Measurements from ENCODE around the gene TPST1.
"Not testable (repeated sequence)": the region's sequence is repeated elsewhere in the genome, so short reads cannot be mapped to it uniquely, and the experiment has no call there.

TPST1 gene

DNA sequence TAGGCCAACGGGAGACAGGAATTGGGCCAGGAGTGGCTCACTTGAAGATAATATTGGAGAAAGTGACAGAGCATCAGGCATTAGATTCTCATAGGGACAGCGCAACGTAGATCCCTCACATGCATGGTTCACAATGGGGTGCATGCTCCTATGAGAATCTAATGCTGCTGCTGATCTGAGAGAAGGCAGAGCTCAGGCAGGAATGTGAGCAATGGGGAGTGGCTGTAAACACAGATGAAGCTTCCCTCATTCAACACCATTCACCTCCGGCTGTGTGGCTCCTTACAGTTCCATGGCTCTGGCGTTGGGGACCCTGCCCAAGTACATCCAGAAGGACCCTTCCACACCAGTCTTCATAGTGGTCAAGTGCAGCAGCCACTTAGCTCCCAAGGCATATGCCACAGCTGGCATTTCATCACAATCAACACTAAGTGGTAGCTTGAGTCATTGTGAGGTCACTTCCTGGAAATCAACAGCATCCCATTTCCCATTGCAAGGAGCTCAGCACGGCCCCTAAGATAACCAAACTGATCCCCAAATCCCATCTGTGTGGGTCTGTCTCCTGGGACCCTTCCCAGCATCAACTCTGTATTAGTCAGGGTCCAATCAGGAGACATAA lies 174.5 kb downstream of the TPST1 start:
- TF ChIP-seq, protein P1, sequence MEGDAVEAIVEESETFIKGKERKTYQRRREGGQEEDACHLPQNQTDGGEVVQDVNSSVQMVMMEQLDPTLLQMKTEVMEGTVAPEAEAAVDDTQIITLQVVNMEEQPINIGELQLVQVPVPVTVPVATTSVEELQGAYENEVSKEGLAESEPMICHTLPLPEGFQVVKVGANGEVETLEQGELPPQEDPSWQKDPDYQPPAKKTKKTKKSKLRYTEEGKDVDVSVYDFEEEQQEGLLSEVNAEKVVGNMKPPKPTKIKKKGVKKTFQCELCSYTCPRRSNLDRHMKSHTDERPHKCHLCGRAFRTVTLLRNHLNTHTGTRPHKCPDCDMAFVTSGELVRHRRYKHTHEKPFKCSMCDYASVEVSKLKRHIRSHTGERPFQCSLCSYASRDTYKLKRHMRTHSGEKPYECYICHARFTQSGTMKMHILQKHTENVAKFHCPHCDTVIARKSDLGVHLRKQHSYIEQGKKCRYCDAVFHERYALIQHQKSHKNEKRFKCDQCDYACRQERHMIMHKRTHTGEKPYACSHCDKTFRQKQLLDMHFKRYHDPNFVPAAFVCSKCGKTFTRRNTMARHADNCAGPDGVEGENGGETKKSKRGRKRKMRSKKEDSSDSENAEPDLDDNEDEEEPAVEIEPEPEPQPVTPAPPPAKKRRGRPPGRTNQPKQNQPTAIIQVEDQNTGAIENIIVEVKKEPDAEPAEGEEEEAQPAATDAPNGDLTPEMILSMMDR (conservative IDR thresholded peaks at IDR 0.05): no peak
- no peak overlapping the region for H3K27ac ChIP-seq

DNA sequence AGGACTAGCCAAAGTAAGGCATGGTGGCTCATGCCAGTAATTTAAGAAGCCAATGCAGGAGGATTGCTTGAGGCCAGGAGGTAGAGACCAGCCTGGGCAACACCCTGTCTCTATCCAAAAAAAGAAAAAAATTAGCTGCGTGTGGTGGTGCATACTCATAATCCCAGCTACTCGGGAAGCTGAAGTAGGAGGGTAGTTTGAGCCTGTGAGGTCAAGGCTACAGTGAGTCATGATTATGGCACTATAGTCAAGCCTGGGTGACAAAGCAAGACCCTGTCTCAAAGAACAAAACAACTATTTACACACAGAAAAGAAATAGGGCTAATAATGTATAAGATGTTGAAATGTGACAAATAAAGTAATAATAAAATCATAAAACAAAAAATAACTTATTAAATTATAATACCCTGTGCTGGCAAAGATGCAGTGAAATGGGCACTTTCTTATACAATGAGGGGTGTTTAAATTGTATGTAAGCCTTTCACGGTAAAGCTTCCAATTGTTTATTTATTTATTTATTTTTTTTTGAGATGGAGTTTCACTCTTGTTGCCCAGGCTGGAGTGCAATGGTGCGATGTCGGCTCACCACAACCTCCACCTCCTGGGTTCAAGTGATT lies 175.2 kb downstream of the TPST1 start:
- H3K27ac ChIP-seq: no peak overlapping the region
- TF ChIP-seq, protein P1 (conservative IDR thresholded peaks at IDR 0.05): no peak

DNA sequence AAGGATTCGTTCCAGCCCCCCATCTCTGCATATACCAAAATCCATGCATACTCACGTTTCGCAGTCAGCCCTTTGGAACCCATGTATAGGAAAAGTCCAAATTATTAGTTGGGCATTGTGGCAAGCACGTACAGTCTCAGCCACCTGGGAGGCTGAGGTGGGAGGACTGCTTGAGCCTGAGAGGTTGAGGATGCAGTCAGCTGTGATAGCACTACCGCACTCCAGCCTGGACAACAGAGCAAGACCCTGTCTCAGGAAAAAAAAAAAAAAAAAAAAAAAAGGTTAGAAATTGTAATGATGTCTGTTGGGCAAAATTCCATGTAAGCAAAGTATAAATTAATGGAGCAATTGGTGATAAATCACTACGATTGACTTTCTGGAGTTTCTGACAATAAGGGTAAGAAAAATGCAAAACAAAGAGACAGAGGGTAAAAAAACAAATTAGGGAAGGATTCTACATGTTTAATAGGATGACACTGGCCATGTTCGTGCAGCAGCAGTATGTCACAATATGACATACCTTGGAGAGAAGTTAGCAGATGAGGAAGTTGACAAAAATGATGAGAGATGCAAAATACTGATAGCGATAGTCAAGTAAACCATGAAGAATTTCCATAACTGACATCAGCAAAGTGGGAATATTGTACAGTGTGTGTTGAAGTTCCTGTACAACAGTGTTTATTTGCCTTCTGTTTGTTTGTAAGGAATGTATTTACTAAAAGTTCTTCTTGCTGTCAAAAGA lies 177.2 kb downstream of the TPST1 start:
- not testable (repeated sequence) for H3K27ac ChIP-seq

DNA sequence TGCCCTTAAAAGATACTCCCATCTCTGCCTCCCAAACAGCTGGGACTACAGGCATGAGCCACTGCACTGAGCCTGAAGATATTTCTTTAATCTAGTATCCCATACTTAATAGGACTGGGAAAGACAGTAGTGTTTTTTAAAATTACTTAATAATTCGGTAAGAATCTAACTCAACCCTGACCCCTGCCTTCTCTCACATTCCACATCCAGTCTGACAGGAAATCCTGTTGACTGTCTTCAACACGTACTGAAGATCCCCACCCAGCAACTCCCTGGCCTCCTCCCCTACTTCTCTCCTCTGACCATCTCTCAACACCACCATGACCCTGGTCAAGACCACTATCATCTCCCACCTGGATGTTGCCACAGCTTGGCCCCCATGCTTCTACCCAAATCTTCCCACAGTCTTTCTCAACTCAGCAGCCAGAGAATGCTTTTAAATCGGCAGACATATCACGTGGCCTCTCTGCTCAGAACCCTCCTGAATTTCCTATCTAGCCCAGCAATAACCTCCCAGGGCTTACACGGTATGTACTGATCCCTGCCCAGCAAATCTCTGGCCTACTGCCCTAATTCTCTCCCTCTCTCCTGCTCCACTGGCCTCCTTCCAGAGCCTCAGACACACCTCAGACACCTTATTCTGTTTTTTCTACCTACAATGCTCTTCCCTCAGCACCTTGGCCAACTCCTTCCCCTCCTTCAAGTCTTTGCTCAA lies 180.2 kb downstream of the TPST1 start:
- H3K27ac ChIP-seq: not testable (repeated sequence)

DNA sequence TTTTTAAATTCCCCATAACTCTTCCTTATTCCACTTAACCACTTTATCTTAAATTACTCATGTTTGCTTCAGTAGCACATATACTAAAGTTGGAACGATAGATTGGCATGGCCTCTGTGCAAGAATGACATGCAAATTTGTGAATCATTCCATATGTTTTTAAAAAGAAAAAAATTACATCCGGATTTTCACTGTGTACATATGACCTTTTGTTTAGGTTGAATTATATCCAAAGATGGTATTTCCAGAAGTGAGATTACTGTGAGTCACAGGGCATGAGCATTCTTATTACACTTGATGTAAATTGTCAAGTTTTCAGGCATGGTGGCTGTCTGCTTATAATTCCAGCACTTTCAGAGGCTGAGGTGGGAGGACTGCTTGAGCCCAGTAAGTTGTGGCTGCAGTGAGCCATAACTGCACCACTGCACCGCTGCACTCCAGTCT lies 190.0 kb downstream of the TPST1 start:
- not testable (repeated sequence) for H3K27ac ChIP-seq

DNA sequence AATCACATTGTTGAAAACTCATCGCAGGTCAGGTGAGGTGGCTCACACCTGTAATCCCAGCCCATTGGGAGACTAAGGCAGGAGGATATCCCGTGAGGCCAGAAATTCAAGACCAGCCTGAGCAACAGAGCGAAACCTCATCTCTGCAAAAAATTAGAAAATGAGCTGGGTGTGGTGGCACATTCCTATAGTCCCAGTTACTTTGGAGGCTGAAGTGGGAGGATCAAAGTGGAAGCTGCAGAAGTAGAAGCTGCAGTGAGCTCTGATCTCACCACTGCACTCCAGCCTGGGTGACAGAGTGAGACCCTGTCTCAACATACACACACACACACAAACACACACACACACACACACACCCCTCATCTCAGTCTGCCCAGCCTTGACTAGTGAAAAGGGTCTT lies 190.9 kb downstream of the TPST1 start:
- not testable (repeated sequence) for H3K27ac ChIP-seq

DNA sequence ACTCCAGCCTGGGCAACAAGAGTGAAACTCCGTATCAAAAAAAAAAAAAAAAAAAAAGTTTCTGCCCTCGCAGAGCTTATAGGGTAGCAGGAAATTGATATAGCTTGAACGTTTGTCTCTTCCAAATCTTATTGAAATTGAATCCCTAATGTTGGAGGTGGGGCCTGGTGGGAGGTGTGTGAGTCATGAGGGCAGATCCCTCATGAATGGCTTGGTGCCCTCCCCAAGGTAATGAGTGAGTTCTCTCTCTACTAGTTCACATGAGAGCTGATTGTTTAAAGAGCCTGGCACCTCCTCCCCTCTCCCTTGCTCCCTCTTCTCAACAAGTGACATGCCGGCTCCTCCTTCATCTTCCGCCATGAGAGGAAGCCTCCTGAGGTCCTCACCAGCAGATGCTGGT lies 193.7 kb downstream of the TPST1 start:
- not testable (repeated sequence) for H3K27ac ChIP-seq

DNA sequence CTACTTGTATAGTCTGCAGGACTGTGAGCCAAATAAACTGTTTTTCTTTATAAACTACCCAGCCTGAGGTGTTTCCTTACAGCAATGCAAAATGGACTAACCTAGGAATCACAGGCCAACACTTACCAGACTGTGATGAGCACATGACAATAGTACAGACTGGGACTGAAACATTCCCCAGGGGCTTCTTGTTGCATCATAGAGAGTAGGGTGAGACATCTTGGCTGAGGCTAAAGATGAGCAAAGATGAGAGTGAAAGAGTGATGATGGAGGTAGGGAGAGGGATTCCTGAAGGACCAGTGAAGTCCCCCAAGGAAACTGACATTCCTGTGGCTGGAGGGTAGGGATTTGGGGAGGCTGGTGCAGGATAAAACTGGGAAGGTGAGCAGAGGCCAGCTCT lies 194.4 kb downstream of the TPST1 start:
- TF ChIP-seq, protein P1 (conservative IDR thresholded peaks at IDR 0.05): no peak
- H3K27ac ChIP-seq: no peak overlapping the region

DNA sequence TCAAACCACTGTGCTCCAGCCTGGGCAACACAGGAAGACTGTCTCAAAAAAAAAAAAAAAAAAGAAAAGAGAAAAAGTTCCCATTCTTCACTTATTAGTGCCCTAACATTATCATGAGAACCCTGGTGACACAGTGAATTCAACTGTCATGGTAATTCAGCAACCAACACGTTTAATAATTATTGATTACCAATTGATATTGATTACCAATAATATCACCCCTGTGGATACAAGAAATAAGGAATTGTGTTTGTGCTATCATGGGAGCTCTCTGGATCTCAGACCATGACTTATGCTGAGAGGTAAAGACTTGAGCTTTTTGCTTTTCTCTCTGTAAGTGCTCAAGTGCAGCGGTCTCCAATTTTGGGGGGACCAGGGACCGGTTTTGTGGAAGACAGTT lies 195.3 kb downstream of the TPST1 start:
- TF ChIP-seq, protein P1 (conservative IDR thresholded peaks at IDR 0.05): no peak
- H3K27ac ChIP-seq: no peak overlapping the region

DNA sequence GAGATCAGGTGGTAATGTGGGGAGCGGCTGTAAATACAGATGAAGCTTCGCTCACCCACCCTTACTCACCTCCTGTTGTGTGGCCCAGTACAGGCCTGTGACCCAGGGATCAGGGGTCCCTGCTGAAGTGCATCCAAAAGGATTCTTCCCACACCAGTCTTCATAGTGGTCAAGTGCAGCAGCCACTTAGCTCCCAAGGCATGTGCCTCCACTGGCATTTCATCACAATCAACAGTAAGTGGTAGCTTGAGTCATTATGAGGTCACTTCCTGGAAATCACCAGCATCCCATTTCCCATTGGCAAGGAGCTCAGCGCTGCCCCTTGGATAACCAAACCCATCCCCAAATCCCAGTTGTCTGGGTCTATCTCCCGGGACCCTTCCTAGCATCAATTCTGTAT lies 196.0 kb downstream of the TPST1 start:
- H3K27ac ChIP-seq: not testable (repeated sequence)

DNA sequence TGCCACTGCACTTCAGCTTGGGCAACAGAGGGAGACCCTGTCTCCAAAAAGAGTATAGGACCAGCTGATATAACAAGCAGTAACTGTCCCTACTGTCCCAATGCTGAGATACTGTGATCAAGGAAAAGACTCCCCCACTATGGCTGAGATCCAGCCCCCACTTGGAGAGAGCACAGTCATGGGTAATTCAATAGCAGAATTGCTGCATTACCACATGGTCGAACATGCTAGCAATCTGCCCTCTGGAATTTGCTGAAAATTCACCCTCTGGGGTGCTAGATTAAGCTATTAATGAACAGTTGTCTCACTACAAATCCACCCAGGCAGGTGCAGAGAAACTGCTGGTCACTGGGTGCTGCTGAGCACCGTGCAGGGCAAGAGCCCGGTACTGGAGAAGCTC lies 196.8 kb downstream of the TPST1 start:
- not testable (repeated sequence) for H3K27ac ChIP-seq

Data from VCaP (cell line).